CD4-positive, alpha-beta T cell (primary cell): ENCODE results near the gene C4BPB. TPM values are rescaled to one million over a fixed set of nuclear protein-coding genes. Genes with fewer than 3 reads are reported as not detected.

Experiments
- ATAC-seq: fragments of 200-7000 bp; cut with Tn5 transposase; one replicate; pipeline ENCODE4 v1.10.0; 2022; ENCODE audit warnings: mild to moderate bottlenecking; ENCODE audit not compliant: poor library complexity
- CTCF ChIA-PET: fragments of 350-600 bp; sonication (Branson Sonifier 250); formaldehyde crosslinking; loops from one replicate; lab custom pipeline; 2021; ENCODE audit warnings: antibody characterized with exemption, inconsistent platforms; lab: Charles Lee
- POLR2A ChIA-PET: fragments of 350-600 bp; sonication (Branson Sonifier 250); formaldehyde crosslinking; loops from one replicate; lab custom pipeline; 2021; ENCODE audit warnings: antibody characterized with exemption, inconsistent platforms; lab: Charles Lee
- DNase-seq, 14 experiments: peaks; one replicate each; pipeline ENCODE4 v3.0.0-alpha.2; 2013 to 2020; ENCODE audit warnings: mixed read lengths in 2 of 14
- H3K27ac ChIP-seq, 2 donors: one replicate each; pipeline versions ENCODE4 v1.5.1 to v1.7.0; 2013; ENCODE audit warnings: low read length in 2 of 2, low read depth in 1 of 2, mild to moderate bottlenecking in 1 of 2
- H3K27me3 ChIP-seq, 2 experiments: 1 replicate in 1 of 2; 2 replicates in 1 of 2; pipeline versions ENCODE4 v1.6.1 to v1.7.0; 2013; ENCODE audit warnings: low read length in 2 of 2, control low read depth in 1 of 2, mild to moderate bottlenecking in 1 of 2, moderate library complexity in 1 of 2; ENCODE audit not compliant: insufficient read depth in 2 of 2, control insufficient read depth in 1 of 2
- H3K36me3 ChIP-seq: one replicate; pipeline ENCODE4 v1.6.1; 2013; ENCODE audit warnings: low read length, control low read depth; ENCODE audit not compliant: insufficient read depth
- H3K4me1 ChIP-seq: one replicate; pipeline ENCODE4 v1.6.1; 2013; ENCODE audit warnings: low read length, control low read depth; ENCODE audit not compliant: insufficient read depth
- H3K4me3 ChIP-seq: one replicate; pipeline ENCODE4 v1.5.1; 2013; ENCODE audit warnings: mild to moderate bottlenecking, low read length, moderate library complexity
- H3K9me3 ChIP-seq, 2 experiments: 1 replicate in 1 of 2; 2 replicates in 1 of 2; pipeline versions ENCODE4 v1.6.1 to v1.7.0; 2013; ENCODE audit warnings: low read length in 2 of 2, mild to moderate bottlenecking in 2 of 2, control low read depth in 1 of 2, moderate library complexity in 1 of 2; ENCODE audit not compliant: control insufficient read depth in 1 of 2, insufficient read depth in 1 of 2
- H3K27ac Mint-ChIP-seq: one replicate; pipeline ENCODE4 v1.8.0; 2020; ENCODE audit warnings: mixed read lengths
- H3K27me3 Mint-ChIP-seq: one replicate; pipeline ENCODE4 v1.8.0; 2021; ENCODE audit warnings: mixed read lengths
- H3K36me3 Mint-ChIP-seq: one replicate; pipeline ENCODE4 v1.8.0; 2021; ENCODE audit warnings: low read depth, mixed read lengths
- H3K4me1 Mint-ChIP-seq: one replicate; pipeline ENCODE4 v1.8.0; 2021; ENCODE audit warnings: low read depth, mixed read lengths
- H3K4me3 Mint-ChIP-seq: one replicate; pipeline ENCODE4 v1.8.0; 2020; ENCODE audit warnings: mild to moderate bottlenecking, mixed read lengths
- H3K9me3 Mint-ChIP-seq: one replicate; pipeline ENCODE4 v1.8.0; 2020; ENCODE audit warnings: mixed read lengths
- CTCF ChIP-seq: fragments of 200-600 bp; IDR thresholded peaks from one replicate; pipeline ENCODE4 v1.8.0; 2022; ENCODE audit warnings: antibody characterized with exemption, mild to moderate bottlenecking
- intact Hi-C, 2 experiments: fragments of 100-400 bp; cut with DNase I in 1 of 2; cut with micrococcal nuclease in 1 of 2; formaldehyde crosslinking; loops; one replicate each; pipeline versions ENCODE4 v1.15.1 to v1.9.0; 2023 to 2025; cut with DNase I, micrococcal nuclease
- total RNA-seq, 174 experiments: library from RNA in 2 of 174; stranded (reverse) in 2 of 174; gene quantifications; one replicate each; pipeline ENCODE4 v1.2.3 and lab custom pipeline; 2021 to 2026

The C4BPB gene
- total RNA-seq, 2 experiments from 2014 or later, result 1.6 to 2.1 TPM

GRCh38 chr1:207059881-207060280 lies 28.8 kb upstream of the C4BPB start:
- intact Hi-C loops, result loop anchor here in 1 of 2 experiments (10.0 kb wide), 1 partner anchor 695 kb away; the partner anchor contains the start of gene CD46
- H3K36me3 ChIP-seq, result peaks cover 8% of the 10 kb centered on the region
- CTCF ChIA-PET, result interaction anchor here (4.5 kb wide), 1 partner anchor 11 kb away, joined by 12 read pairs; no protein-coding TSS in a partner anchor
- DNase-seq (no peak), ATAC-seq (no peak)
- H3K27me3 ChIP-seq, result no peaks in the 10 kb centered on the region
- no peak for TF ChIP-seq CTCF
- Mint-ChIP-seq H3K9me3 (no peaks in the 10 kb centered on the region), H3K27me3 (no peaks in the 10 kb centered on the region), H3K4me3 (no peak overlapping the region), H3K4me1 (peaks cover 3% of the 10 kb centered on the region), H3K36me3 (peaks cover 24% of the 10 kb centered on the region), H3K27ac (no peak overlapping the region)
- H3K27ac ChIP-seq, result no peak overlapping the region
- no peaks in the 10 kb centered on the region for H3K4me1 ChIP-seq
- no peaks in the 10 kb centered on the region for H3K9me3 ChIP-seq
- H3K4me3 ChIP-seq, result no peak overlapping the region
- POLR2A ChIA-PET, result no interaction called here

GRCh38 chr1:207060596-207060995 lies 28.1 kb upstream of the C4BPB start:
- no peaks in the 10 kb centered on the region for H3K4me1 Mint-ChIP-seq
- H3K27me3 Mint-ChIP-seq, result no peaks in the 10 kb centered on the region
- Histone ChIP-seq H3K4me3 (no peak overlapping the region), H3K4me1 (no peaks in the 10 kb centered on the region), H3K27ac (no peak overlapping the region), H3K9me3 (no peaks in the 10 kb centered on the region), H3K36me3 (peaks cover 8% of the 10 kb centered on the region), H3K27me3 (no peaks in the 10 kb centered on the region)
- CTCF ChIA-PET, result interaction anchor here (4.5 kb wide), 1 partner anchor 11 kb away, joined by 12 read pairs; no protein-coding TSS in a partner anchor
- H3K4me3 Mint-ChIP-seq, result no peak overlapping the region
- no peaks in the 10 kb centered on the region for H3K9me3 Mint-ChIP-seq
- no peak for DNase-seq
- POLR2A ChIA-PET, result interaction anchor here (0.6 kb wide), 1 partner anchor 20 kb away, joined by 3 read pairs; no protein-coding TSS in a partner anchor
- no peak overlapping the region for H3K27ac Mint-ChIP-seq
- H3K36me3 Mint-ChIP-seq, result peaks cover 25% of the 10 kb centered on the region
- ATAC-seq, result no peak
- TF ChIP-seq CTCF, result no peak
- intact Hi-C loops, result no loop called here

- no peaks in the 10 kb centered on the region for H3K27me3 Mint-ChIP-seq
- H3K27ac ChIP-seq, result no peak overlapping the region
- no peak for DNase-seq
- ChIA-PET CTCF (interaction anchor here (4.5 kb wide), 1 partner anchor 13 kb away, joined by 12 read pairs; no protein-coding TSS in a partner anchor), POLR2A (no interaction called here)
- no peaks in the 10 kb centered on the region for H3K4me1 ChIP-seq
- peaks cover 8% of the 10 kb centered on the region for H3K36me3 ChIP-seq
- H3K36me3 Mint-ChIP-seq, result peaks cover 31% of the 10 kb centered on the region
- H3K4me1 Mint-ChIP-seq, result no peaks in the 10 kb centered on the region
- no peaks in the 10 kb centered on the region for H3K27me3 ChIP-seq
- ATAC-seq, result no peak
- intact Hi-C loops, result no loop called here
- no peak for TF ChIP-seq CTCF
- no peaks in the 10 kb centered on the region for H3K9me3 Mint-ChIP-seq
- H3K4me3 ChIP-seq, result no peak overlapping the region
- no peak overlapping the region for H3K4me3 Mint-ChIP-seq
- no peak overlapping the region for H3K27ac Mint-ChIP-seq
- no peaks in the 10 kb centered on the region for H3K9me3 ChIP-seq
Measured at GRCh38 chr1:207062058-207062457, 26.6 kb upstream of the C4BPB start.
